Measurements from ENCODE around the gene FEM1C. TPM values are rescaled to one million over a fixed set of nuclear protein-coding genes. Genes with fewer than 3 reads are reported as not detected.

The FEM1C gene
- total RNA-seq, 1 experiment from 2014 or later: 27.5 TPM

GRCh38 chr5:115477581-115477980, 67.0 kb downstream of the FEM1C start:
- H3K9ac ChIP-seq (ENCODE audit: low read length): no peak overlapping the region
- H3K27me3 ChIP-seq (ENCODE audit: insufficient read depth, low read length): no peaks in the 10 kb centered on the region
- intact Hi-C loops (cut with micrococcal nuclease): no loop called here
- no peaks in the 10 kb centered on the region for H3K9me2 ChIP-seq (ENCODE audit: insufficient read depth)
- no peak overlapping the region for H3K4me3 ChIP-seq (replicated peaks in 1 of 2; ENCODE audit: low read depth in 1 of 2, low read length in 2 of 2)
- CTCF ChIA-PET: no interaction called here
- no peaks in the 10 kb centered on the region for H3K4me1 ChIP-seq (ENCODE audit: control insufficient read depth in 1 of 2, insufficient read depth in 2 of 2, low read length in 2 of 2)
- H3K27ac ChIP-seq (ENCODE audit: low read depth, low read length): no peak overlapping the region
- POLR2A ChIA-PET: no interaction called here
- no peaks in the 10 kb centered on the region for H3K9me3 ChIP-seq (ENCODE audit: control insufficient read depth in 1 of 2, insufficient read depth in 1 of 2, low read depth in 1 of 2, low read length in 2 of 2)
- H3K36me3 ChIP-seq (ENCODE audit: control insufficient read depth in 1 of 2, insufficient read depth in 2 of 2, low read length in 2 of 2): no peaks in the 10 kb centered on the region
- DNase-seq (ENCODE audit: low read depth, low spot score): no peak
- TF ChIP-seq ZBTB33 (IDR thresholded peaks at IDR 0.05; ENCODE audit: extremely low read depth, insufficient replicate concordance, low read length): no peak
- no peak for TF ChIP-seq SIN3A (IDR thresholded peaks at IDR 0.05; ENCODE audit: low read depth)
- TF ChIP-seq CTCF (IDR thresholded peaks at IDR 0.05 in 2 of 3, conservative IDR thresholded peaks at IDR 0.05 in 1 of 3; ENCODE audit: borderline replicate concordance in 1 of 3, insufficient read depth in 1 of 3, low read depth in 2 of 3, low read length in 2 of 3): no peak
- TF ChIP-seq RAD21 (IDR thresholded peaks at IDR 0.05; ENCODE audit: low read depth): no peak
- TF ChIP-seq YY1 (IDR thresholded peaks at IDR 0.05; ENCODE audit: extremely low read depth, insufficient replicate concordance, low read depth, low read length): no peak
- TF ChIP-seq JUND (IDR thresholded peaks at IDR 0.05): no peak
- no peak for TF ChIP-seq POLR2AphosphoS5 (IDR thresholded peaks at IDR 0.05; ENCODE audit: low read depth, low read length)
- no peak for TF ChIP-seq ELF1 (IDR thresholded peaks at IDR 0.05; ENCODE audit: borderline replicate concordance, low read depth)
- TF ChIP-seq MAX (IDR thresholded peaks at IDR 0.05): no peak
- no peak for TF ChIP-seq ATF3 (IDR thresholded peaks at IDR 0.05)
- no peak for TF ChIP-seq POLR2A (IDR thresholded peaks at IDR 0.05; ENCODE audit: borderline replicate concordance, extremely low read depth, insufficient read depth, insufficient read length)
- TF ChIP-seq ZNF274 (IDR thresholded peaks at IDR 0.05; ENCODE audit: low read depth, low read length): no peak
- TF ChIP-seq SP1 (IDR thresholded peaks at IDR 0.05; ENCODE audit: low read depth): no peak
- no peak for TF ChIP-seq FOSL1 (IDR thresholded peaks at IDR 0.05; ENCODE audit: low read depth)
- RAD21 ChIA-PET (ENCODE audit: low non-redundant PET in 1 of 2, low total read pairs in 2 of 2, uncharacterized antibody in 2 of 2, unreplicated experiment in 2 of 2): no interaction called here
- no peaks in the 10 kb centered on the region for H4K20me1 ChIP-seq (ENCODE audit: insufficient read depth)
- BruUV-seq (replicated peaks): no TSS peak
- H3K79me2 ChIP-seq (ENCODE audit: insufficient read depth, low read length): no peaks in the 10 kb centered on the region
- no peak for ATAC-seq
- H3K4me2 ChIP-seq (ENCODE audit: low read length): no peak overlapping the region
- no peak overlapping the region for H2AFZ ChIP-seq (ENCODE audit: low read depth, low read length, poor library complexity, severe bottlenecking)

Measured in HCT116 (cell line).